GM19240 (cell line): ENCODE results near the gene RTN4RL1.

Experiments
- DNase-seq: peaks from one replicate; pipeline ENCODE4 v3.0.0; 2011; ENCODE audit warnings: low spot score; ENCODE audit not compliant: insufficient read length

The RTN4RL1 gene

DNA sequence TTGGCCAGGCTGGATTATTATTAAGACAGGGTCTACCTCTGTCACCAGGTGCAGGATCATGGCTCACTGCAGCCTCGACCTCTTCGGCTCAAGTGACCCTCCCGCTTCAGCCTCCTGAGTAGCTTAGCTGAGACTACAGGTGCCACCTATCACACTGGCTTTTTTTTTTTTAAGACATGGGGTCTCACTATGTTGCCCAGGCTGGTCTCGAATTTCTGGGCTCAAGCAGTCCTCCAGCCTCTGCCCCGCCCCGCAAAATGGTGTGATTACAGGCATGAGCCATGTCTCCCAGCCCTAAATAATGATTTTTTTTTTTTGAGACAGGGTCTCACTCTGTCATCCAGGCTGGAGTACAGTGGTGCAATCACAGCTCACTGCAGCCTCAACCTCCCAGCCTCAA is 22.5 kb upstream of the RTN4RL1 start:
- DNase-seq, result no peak

DNA sequence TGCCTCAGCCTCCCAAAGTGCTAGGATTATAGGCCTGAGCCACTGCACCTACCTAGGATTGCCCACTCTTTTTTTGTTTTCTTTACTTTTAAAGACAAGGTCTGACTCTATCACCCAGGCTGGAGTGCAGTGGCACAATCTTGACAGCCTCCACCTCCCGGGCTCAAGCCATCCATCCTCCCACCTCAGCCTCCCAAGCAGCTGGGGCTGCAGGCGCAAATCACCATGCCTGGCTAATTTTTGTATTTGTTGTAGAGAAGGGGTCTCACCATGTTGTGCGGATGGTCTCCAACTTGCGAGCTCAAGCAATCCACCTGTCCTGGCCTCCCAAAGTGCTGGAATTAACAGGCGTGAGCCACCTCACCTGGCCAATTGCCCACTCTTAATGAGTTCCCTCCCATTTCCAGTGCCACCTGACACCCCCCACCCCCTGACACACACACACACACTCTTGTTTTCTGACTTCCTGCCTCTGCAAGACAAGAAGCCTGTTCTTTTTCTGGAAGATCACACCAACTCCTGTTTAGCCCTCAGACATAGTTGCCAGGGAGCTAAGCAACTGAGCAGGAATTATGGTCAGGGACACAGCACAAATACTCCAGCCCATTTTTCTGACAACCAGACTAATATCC is 19.2 kb upstream of the RTN4RL1 start:
- DNase-seq, result no peak

DNA sequence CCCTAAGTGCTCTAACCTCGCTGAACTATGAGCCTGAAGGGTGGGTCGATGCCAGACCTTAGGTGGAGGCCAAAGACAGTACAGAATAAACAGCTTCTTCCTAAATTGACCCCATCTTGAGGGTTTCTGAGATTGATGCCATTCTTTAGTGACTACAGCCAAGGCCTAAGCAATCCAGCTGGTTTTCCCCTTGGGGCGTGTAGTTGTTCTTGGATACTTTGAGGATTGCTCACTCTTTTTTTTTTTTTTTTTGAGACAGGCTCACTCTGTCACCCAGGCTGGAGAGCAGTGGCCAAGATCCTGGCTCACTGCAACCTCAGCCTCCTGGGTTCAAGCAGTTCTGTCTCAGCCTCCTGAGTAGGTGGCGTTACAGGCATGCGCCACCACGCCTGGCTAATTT is 18.7 kb upstream of the RTN4RL1 start:
- DNase-seq, result no peak

DNA sequence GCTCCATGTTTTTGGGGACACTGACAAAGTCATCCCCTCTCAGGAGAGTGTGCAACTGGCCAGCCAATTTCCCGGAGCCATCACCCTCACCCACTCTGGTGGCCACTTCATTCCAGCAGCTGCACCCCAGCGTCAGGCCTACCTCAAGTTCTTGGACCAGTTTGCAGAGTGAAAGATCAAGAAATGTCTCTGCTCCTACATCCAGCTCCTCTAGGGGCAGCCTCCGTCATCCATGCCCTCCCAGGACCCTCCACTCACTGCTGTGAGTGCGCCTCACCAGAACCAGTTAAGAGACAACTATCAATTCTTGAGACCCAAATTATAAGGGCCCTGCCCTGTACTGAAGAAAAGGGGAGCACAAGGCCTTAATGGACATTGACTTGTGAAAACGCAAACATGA is 17.8 kb upstream of the RTN4RL1 start:
- no peak for DNase-seq

DNA sequence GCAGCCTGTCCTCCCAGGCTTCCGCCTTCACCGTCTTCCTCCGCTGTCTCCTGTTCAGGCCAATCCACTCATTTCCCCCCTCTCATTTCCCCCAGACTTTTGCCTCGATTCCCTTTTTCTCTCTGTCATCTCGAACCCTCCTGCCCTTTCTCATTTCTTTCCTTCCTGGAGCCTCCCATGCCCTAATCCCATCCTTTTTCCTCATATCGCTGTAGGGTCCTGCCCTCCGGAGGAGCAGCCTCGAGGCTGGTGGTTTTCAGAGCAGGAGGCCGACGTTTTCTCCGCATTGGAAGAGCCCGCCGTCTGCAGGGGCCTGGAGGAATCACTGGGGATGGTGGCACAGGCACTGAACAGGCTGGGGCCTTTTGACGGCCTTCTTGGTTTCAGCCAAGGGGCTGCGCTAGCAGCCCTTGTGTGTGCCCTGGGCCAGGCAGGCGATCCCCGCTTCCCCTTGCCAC is 17.3 kb upstream of the RTN4RL1 start:
- no peak for DNase-seq

DNA sequence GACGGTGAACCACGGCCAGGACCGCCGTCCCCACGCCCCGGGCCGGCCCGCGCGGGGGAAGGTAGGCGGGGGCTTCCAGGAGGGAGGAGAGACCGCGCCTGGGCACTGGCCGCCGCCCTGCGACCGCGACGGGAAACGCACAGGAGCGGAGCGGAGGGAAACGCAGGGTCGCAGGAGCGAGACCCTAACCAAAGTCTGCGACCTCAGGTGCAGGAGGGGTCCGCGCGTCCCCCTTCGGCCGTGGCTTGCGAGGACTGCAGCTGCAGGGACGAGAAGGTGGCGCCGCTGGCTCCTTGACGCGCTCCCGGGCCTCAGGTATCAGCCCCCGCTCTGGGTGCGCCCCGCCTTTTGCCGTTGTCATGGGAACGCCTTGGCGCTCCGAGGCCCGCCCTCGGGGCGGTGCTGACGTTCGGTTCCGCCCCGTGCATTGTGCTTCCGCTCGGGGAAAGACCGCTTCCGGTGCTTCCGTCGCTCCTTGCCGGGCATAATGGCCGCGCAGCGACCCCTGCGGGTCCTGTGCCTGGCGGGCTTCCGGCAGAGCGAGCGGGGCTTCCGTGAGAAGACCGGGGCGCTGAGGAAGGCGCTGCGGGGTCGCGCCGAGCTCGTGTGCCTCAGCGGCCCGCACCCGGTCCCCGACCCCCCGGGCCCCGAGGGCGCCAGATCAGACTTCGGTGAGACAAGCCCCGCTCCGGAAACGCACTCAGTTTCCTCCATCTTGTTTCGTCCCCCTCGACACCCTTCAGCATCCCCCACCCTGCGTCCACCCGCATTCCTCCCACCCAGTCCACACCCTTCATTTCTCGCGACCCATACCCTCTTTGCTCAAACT is 16.6 kb upstream of the RTN4RL1 start, which contains the start of gene OVCA2:
OVCA2 (plus strand) TSS at position 462 of the 829 bp plus-strand sequence; CDS start at position 488, 26 bp downstream.
- peak; percentile 92 for DNase-seq

DNA sequence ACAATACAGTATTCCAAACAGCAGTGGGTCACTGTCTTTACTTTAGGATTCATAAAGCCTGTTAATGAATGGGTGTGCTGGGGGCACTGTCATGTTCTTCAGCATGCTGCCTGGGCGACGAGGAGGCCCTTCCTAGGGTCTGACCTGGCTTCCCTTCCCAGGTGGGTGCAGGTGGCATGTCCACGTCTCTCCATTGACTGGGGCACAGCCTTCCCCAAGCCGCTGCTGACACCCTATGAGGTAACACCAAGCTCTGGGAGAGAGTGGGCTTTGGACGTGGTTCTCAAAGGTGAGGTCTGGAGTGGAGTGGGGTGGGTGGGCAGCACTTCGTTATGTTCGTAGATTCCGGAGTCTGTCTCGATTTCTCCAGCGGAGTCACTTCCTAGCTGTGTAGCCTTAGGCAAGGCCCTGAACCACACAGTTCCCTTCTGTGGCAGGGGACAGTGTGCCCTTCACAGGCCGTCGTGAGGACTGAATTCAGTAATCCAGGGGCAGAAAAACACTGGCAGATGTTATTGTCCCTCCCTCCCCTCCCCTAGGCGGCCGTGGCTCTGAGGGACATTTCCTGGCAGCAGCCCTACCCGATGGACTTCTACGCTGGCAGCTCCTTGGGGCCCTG is 15.9 kb upstream of the RTN4RL1 start:
- no peak for DNase-seq

DNA sequence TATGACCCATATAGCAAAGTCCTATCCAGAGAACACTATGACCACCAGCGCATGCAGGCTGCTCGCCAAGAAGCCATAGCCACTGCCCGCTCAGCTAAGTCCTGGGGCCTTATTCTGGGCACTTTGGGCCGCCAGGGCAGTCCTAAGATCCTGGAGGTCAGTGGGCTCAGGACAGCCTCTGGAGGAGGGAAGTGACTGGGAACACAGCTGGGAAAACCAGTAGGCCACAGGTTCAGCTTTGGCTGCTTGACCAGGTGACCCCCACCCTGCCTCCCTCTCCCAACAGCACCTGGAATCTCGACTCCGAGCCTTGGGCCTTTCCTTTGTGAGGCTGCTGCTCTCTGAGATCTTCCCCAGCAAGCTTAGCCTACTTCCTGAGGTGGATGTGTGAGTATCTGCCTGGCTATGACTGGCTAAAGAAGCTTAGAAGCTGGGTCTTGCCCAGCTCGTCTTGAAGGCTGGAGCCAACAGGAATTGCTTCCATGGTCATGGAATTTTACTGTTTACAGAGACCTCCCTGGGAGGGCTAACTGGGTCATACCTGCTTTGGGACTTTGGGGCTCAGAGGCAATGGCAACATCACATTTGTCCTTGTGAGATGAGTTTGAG is 15.2 kb upstream of the RTN4RL1 start:
- no peak for DNase-seq

DNA sequence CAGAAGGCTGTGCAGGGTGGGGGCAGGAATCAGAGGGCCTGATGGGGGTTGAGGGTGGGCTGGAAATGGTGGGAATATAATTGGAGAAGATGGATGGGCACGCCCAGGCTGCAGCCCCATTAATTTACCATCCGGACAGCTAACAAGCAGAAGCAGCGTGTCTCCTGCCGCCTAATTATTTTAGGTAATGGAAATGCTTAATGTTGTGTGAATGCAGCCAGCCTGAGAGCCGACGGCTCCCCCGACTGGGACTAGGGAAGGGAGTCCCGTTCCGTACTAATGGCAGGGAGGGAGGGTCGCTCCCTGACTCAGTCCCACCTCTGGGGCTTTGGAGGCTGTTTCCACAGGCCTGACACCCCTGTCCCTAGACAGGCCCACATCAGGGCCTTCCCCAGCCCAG is 12.0 kb upstream of the RTN4RL1 start:
- DNase-seq, result no peak

DNA sequence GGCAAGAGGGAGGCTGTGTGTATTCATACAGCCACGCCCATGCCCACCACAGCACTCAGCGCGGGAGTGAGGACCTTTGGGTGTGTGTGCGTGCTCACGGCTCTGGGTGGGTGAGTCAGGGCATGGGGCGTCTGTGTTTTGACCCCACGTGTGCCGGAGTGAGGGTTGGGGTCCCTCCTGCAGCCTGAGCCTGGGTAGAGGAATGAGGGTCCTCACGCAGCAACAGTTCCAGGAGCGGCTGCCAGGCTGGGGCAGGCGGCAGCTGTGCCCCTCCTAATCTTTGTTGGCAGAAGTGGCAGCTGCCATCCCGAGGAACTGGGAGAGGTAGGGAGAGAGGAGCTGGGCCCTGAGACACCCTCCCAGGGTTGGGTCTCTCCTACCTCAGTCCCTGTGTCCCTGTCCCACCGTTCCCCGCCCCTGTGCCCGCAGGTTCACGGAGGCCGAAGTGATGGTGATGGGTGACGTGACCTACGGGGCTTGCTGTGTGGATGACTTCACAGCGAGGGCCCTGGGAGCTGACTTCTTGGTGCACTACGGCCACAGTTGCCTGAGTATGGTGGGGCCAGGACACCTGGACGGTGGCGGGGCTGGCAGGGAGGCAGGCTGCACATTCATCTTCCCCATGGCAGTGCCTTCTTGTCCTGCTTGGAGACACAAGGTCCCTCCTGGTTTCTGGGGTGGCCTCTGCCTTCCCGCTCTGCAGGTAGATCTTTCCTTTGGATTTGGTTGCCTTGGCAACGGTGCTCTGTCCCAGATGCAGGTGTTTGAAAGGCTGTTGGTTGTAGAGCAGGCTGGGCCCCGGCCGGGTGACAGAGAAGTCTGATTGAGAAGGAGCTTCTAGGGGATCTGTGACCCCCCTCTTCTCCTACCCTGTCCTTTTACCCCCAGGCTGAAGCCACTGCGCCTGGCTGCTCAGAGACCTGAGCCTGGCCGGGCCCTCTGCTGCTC is 10.7 kb upstream of the RTN4RL1 start:
- no peak for DNase-seq

DNA sequence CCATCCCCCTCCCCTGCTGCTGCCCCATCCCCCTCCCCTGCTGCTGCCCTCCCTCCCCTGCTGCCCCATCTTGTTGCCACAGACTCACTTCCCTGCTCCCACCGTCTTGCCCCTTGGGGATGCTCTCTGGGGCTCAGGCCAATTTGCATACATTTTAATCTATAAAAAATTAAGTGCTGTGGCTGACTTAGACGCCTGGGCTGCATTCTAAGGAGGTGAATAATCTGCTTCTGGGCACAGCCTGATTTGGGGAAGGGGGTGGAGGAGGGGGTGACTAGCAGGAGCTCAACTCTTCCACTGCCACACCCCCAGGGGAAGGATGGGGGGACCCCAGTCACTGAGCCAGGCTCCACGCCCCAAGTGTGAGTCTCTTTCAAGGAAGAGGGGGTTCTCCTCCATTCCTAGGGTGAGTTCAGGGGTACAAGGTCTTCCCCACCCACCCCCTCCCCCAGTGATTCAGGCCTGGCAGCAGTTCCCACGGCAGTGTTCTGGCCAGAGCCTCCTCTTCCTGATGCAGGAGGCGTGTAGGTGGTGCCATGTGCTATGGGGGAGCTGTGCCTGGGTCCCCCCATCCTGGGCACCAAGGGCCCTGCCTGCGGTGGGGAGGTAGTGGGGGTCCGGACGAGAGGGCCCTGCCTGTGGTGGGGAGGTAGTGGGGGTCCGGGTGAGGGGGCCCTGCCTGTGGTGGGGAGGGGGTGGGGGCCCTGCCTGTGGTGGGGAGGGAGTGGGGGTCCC is 9.8 kb upstream of the RTN4RL1 start:
- no peak for DNase-seq

DNA sequence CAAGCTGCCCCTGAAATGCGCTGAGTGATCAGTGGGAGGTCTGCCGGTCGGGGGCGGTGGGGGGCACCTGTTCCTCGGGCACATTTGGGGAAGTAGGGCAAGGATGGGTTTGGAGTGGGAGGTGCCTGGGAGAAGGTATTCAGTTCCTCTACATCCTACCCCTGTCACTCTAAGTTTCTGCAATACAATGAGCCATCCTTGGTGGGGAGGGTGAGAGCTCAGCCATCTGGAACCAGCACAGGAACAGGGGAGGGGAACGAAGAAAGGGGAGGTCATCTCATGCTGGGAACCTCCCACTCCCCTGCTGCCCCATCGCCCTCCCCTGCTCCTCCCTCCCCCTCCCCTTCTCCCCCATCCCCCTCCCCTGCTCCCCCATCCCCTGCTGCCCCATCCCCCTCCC is 9.0 kb upstream of the RTN4RL1 start:
- DNase-seq, result no peak

DNA sequence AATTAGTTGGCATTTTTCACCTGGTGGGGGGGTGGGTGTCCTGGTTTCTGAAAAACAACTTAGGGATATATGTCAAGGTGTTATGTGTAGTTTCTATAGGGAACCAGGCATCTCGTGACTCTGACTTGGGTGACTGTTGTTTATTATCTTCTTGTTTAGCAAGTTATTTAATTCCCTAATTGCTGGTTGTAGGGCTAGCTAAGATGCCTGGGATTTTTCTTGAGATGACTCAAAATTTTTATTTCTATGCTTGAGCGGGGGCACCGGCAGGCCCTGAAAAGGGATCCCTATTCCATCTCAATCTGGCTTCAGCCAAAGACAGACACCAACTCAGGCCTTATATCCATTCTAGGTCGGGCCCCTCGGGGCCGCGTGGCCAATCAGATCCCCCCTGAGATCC is 8.0 kb upstream of the RTN4RL1 start:
- no peak for DNase-seq

DNA sequence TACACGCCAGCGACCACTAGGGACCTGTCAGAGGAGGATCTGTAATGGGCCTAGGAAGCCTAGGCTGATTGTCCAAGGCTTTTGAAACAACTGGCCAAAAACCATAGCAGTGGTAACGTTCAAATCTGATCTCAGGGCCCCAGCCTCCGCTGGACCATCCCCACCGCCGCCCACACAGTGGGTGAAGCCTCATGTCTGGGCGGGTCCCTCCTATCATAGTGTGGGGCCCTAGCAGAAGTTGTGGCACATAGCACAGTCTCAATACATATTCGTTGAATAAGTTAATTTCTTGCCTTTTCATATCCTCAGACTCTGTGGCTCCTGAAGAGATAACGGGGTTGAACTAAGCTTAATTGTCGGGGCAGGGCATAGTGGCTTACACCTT is 5.6 kb upstream of the RTN4RL1 start:
- no peak for DNase-seq

DNA sequence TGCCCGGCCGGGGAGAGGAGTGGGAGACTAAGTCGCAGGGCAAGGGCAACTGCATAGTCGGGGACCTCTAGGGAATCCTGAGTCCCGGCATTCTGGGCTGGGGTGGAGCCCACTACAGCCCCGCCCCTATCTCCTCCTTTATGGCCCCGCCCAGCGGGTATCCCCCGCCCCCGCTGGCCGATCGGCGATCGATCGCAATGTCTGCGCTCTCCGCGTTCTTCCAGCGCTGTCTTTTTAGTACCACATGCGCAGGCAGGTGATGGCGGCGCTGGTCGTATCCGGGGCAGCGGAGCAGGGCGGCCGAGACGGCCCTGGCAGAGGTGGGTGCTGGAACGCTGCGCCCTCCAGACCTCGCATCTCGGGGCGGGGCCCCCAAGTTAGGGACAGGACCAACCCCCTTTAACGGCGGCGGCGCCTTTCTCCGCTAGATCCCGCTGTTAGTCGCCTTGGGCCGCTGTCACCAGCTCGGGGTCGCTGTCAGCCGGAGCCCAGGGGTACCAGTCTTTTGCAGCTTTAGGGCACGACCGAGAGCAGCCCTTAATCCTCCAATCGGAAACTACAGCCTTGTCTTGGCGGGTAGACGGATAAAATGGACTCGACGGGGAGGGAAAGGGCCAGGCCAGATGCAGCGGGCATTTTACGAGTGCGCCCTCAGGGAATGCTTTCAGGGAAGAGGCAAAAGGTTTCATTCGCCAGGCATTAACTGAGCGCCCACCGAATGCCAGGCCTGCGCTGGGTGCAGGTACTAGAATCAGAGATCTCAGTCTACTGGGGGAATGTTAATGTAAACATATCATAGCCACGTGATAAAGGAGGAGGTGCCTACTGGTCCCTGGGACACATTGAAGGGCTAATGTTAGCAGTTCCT is 5.0 kb upstream of the RTN4RL1 start, which contains the start of gene DPH1:
DPH1 (plus strand) TSS at position 243 of the 868 bp plus-strand sequence; CDS start at position 260, 17 bp downstream.
- DNase-seq, result peak; percentile 95

DNA sequence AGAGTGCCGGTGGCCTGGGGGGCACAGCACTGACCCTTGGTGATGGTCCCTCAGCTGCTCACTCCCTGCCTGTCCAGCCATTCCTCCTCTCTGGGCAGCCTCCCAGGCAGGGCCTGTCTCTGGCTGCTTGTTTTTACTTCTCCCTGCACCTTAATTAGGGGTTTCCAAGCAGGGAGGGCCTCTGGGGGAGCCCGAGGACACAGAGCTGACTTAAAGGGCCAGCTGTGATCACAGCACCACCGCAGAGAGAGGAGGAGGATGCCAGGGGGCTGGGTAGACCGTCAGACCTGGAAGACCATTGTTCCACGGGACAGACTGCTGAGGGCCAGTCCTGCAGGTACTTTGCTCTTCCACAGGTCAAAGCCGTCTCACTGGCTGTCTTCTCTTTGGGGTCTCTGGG is 3.6 kb upstream of the RTN4RL1 start:
- no peak for DNase-seq

DNA sequence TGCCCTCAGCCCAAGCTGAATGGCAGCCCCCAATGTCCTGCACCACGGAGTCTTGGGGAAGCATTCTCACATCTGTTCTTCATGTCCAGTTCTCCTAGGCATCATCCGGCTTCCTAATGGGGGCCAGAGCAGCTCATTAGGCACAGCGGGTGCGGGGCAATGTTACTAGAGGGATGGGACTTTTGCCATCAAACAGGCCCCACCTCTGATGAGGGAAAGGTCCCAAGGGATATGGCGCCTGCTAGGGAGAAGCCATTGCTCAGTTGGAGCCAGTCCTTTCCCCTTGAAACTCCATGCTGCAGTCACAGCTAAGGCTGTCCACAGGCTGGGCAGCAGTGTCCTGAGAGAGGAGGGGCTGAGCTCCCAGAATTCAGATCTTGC is 3.1 kb upstream of the RTN4RL1 start:
- no peak for DNase-seq

DNA sequence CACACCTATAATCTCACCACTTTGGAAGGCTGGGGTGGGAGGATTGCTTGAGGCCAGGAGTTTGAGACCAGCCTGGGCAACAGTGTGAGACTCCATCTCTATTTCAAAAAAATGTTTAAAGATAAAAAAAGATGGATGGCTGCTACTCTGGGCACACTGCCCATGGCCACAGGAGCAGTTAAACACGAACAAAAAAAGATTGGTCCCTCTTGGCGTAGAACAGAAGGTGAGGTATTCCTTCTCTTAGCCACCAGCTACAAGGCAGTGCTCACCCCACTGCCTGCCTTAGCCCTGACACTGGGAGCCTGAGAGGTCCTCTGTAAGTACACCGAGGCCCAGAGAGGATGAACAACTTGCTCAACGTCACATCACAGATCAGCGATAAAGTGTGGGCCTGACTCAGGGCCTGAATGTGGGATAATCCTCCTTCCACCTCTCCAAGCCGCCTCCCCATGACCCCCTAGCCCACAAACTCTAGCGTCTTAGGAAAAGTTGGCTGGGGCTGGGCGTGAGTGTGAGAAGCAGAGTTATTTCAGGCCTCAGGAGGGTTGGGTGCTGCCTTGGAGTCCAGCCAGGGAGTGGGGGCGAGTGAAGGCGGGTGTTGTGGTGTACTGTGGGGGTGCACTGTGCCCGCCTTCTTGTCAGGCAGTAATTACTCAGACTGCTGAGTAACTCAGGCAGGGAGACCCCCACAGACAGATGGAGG is 2.5 kb upstream of the RTN4RL1 start:
- no peak for DNase-seq
